AG04449 (cell line): ENCODE measurements around the gene NXPE4.
"Not testable (repeated sequence)": the region's sequence is repeated elsewhere in the genome, so short reads cannot be mapped to it uniquely, and the experiment has no call there.

Experiments
- CTCF ChIA-PET: fragments of 350-600 bp; formaldehyde crosslinking; extraction: SDS; loops from one replicate; lab custom pipeline; 2021; ENCODE audit warnings: antibody characterized with exemption; lab: Yijun Ruan, JAX
- POLR2A ChIA-PET: fragments of 400-600, 350-600 bp; formaldehyde crosslinking; extraction: SDS; loops from one replicate; lab custom pipeline; 2020; ENCODE audit warnings: antibody characterized with exemption, inconsistent platforms; lab: Yijun Ruan, JAX
- DNase-seq: peaks from one replicate; pipeline ENCODE4 v3.0.0-alpha.2; 2010; ENCODE audit warnings: low read depth, low spot score
- H3K4me3 ChIP-seq: 2 replicates; pipeline ENCODE4 v1.5.1; 2011; ENCODE audit warnings: low read depth, mild to moderate bottlenecking, control low read depth, low read length
- TF ChIP-seq, protein P1 (sequence below): IDR thresholded peaks from one replicate; pipeline ENCODE4 v1.5.1; 2011; ENCODE audit warnings: mild to moderate bottlenecking, moderate library complexity, low read length, control low read depth, inconsistent platforms; ENCODE audit not compliant: insufficient read depth; ENCODE audit errors: missing control alignments

The NXPE4 gene

DNA sequence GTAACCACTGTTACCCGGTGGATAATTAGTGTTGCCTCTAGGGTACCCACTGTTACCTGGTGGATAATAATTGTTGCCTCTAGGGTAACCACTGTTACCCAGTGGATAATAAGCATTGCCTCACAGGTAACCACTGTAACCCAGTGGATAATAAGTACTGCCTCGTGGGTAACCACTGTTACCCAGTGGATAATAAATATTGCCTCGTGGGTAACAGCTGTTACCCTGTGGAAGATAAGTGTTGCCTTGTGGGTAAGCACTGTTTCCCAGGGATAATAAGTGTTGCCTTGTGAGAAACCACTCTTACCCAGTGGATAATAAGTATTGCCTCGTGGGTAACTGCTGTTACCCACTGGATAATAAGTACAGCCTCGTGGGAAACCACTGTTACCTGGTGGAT, 9.3 kb upstream of the NXPE4 start:
- POLR2A ChIA-PET = no interaction called here
- TF ChIP-seq, protein P1, sequence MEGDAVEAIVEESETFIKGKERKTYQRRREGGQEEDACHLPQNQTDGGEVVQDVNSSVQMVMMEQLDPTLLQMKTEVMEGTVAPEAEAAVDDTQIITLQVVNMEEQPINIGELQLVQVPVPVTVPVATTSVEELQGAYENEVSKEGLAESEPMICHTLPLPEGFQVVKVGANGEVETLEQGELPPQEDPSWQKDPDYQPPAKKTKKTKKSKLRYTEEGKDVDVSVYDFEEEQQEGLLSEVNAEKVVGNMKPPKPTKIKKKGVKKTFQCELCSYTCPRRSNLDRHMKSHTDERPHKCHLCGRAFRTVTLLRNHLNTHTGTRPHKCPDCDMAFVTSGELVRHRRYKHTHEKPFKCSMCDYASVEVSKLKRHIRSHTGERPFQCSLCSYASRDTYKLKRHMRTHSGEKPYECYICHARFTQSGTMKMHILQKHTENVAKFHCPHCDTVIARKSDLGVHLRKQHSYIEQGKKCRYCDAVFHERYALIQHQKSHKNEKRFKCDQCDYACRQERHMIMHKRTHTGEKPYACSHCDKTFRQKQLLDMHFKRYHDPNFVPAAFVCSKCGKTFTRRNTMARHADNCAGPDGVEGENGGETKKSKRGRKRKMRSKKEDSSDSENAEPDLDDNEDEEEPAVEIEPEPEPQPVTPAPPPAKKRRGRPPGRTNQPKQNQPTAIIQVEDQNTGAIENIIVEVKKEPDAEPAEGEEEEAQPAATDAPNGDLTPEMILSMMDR = no peak
- CTCF ChIA-PET = no interaction called here
- DNase-seq = no peak
- H3K4me3 ChIP-seq = no peak overlapping the region

DNA sequence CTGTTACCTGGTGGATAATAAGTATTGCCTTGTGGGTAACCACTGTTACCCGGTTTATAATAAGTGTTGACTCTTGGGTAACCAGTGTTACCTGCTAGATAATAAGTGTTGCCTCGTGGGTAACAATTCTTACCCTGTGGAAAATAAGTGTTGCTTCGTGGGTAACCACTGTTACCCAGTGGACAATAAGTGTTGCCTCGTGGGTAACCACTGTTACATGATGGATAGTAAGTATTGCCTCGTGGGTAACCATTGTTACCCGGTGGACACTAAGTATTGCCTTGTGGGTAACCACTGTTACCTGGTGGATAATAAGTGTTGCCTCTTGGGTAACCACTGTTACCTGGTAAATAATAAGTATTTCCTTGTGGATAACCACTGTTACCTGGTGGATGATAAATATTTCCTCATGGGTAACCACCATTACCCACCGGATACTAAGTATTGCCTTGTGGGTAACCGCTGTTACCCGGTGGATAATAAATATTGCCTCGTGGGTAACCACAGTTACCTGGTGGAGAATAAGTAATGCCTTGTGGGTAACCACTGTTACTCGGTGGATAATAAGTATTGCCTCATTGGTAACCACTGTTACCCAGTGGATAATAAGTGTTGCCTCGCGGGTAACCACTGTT, 8.7 kb upstream of the NXPE4 start:
- TF ChIP-seq, protein P1 = no peak
- H3K4me3 ChIP-seq = no peak overlapping the region
- POLR2A ChIA-PET = no interaction called here
- DNase-seq = no peak
- CTCF ChIA-PET = no interaction called here

DNA sequence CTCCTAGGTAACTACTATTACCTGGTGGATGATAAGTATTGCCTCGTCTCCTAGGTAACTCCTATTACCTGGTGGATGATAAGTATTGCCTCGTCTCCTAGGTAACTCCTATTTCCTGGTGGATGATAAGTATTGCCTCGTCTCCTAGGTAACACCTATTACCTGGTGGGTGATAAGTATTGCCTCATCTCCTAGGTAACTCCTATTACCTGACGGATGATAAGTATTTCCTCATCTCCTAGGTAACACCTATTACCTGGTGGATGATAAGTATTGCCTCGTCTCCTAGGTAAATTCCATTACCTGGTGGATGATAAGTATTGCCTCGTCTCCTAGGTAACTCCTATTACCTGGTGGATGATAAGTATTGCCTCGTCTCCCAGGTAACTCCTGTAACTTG, 7.6 kb upstream of the NXPE4 start:
- CTCF ChIA-PET, POLR2A ChIA-PET, DNase-seq, H3K4me3 ChIP-seq: not testable (repeated sequence)

DNA sequence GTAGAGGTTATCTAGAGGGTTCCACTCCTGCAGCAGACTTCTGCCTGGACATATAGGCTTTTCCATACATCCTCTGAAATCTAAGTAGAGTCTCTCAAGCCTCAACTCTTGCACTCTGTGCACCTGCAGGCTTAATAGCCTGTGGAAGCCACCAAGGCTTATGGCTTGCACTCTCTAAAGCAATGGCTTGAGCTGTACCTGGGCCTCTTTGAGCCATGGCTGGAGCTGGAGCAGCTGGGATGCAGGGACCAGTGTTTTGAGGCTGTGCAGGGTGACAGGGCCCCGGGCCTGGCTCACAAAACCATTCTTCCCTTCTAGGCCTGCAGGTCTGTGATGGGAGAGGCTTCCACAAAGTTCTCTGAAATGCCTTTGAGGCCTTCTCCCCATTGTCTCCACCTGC, 2.9 kb upstream of the NXPE4 start:
- POLR2A ChIA-PET = no interaction called here
- CTCF ChIA-PET = no interaction called here
- TF ChIP-seq, protein P1 = no peak
- DNase-seq = no peak
- no peak overlapping the region for H3K4me3 ChIP-seq

DNA sequence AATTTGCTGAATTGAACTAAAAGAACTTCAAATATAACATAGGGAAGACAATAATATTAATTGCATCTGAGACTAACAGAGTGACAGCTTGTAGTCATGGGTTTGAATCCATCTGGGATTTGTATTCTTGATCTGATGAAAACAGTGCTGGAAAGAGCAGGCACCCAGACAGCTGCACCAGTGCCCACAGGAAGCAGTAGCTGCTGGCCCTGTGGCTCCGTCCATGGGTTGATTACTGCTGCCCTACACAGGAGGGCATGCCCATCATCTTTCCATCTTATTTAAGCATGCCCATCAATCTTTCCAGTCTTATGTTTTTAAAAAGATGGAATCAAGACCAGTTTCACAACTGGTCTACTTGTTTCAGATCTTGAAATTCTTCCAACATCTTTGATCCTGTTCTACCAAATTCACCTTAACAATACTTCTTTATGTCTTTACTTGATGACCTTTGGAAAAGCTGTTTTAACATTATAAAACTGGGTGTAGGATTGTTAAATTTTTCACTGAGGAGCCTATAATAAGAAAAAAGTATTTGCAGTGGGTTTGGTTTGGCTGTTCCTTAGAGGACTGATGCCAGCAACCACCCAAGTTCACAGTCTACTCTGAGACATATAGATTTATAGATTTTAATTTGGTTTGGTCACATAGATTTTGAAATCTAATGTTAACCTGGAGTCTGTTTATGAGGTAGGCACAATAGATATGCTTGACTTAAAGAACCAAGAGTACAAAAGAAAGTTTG, 761 bp upstream of the NXPE4 start:
- no peak for DNase-seq
- ChIA-PET CTCF (interaction anchor here (1.4 kb wide), 1 partner anchor 259 kb away, joined by 4 read pairs; no protein-coding TSS in a partner anchor), POLR2A (no interaction called here)
- no peak overlapping the region for H3K4me3 ChIP-seq
- TF ChIP-seq, protein P1 = no peak

DNA sequence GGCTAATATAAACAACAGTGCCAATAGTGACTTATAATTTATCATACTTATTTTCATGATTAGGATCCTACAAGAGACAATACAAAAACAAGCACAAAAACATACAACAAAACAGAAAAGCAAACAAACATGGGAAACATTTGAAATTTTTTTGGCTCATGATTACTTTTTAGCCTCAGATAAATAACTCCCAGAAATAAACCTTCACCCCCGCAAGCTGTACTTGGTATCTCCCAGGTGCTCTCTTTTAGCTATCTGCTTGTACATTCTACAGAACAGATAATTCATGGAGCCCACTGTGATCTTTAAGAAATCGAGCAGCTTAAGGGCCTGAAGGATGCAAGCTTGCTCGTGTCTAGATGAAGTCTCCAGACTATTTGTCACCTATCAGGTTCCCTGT, 883 bp downstream of the NXPE4 start:
- TF ChIP-seq, protein P1 = no peak
- ChIA-PET POLR2A (no interaction called here), CTCF (interaction anchor here (1.4 kb wide), 1 partner anchor 254 kb away, joined by 6 read pairs; no protein-coding TSS in a partner anchor)
- no peak for DNase-seq
- no peak overlapping the region for H3K4me3 ChIP-seq
